K562 (cell line): ENCODE results near the gene TIMP3. TPM values are rescaled to one million over a fixed set of nuclear protein-coding genes. Genes with fewer than 3 reads are reported as not detected.

Experiments
- MGA ChIP-seq: fragments of 450-650 bp; IDR thresholded peaks from 2 replicates; pipeline ENCODE4 v1.6.1; 2016; ENCODE audit warnings: mild to moderate bottlenecking, moderate library complexity
- RUNX1 ChIP-seq: sonication (generic); IDR thresholded peaks from 2 replicates; pipeline ENCODE4 v1.6.1; 2016; ENCODE audit warnings: antibody characterized with exemption, low read depth
- polyA plus RNA-seq, 8 experiments: library from polyadenylated mRNA; depleted of rRNA in 4 of 8; stranded (reverse) in 5 of 8; unstranded in 3 of 8; fragments of >200 nt; fragmentation: Nextera tagmentation in 2 of 8; fragmentation: Illumina TruSeq in 1 of 8; extraction: Ambion mirVana in 2 of 8; extraction: Trizol in 1 of 8; gene quantifications; 2 replicates each; pipeline versions ENCODE4 v1.2.1 to v1.2.3, GENCODE V29; 2011 to 2014; ENCODE audit warnings: inconsistent platforms in 1 of 8, missing spikeins in 1 of 8
- total RNA-seq, 7 experiments: library from RNA; depleted of rRNA in 6 of 7; stranded (reverse); fragments of >200 nt in 6 of 7; fragmentation: Illumina TruSeq in 2 of 7; extraction: Trizol in 2 of 7; gene quantifications; 2 replicates each; pipeline versions ENCODE4 v1.2.1 to v1.2.3, GENCODE V29; 2011 to 2021; ENCODE audit warnings: low replicate concordance in 1 of 7

The TIMP3 gene
- total and polyA plus RNA-seq, 9 of the 15 experiments (the other 6 are each of a cell fraction or from before 2014, with no cell fraction given) = 0.07 to 0.73 (median 0.18) TPM

GRCh38 chr22:32832174-32832573, 30.7 kb downstream of the TIMP3 start (continued):
- TF ChIP-seq MGA = no peak
- TF ChIP-seq RUNX1 = no peak
